Stimulated activated CD4-positive, alpha-beta T cell treated with anti-CD3 and anti-CD28 coated beads, Interleukin-12 subunit alpha, Interleukin-12 subunit beta, amount 100 ng/mL, for 48 hours (primary cell): Measurements from ENCODE around the gene CDH4.
"Not testable (repeated sequence)": the region's sequence is repeated elsewhere in the genome, so short reads cannot be mapped to it uniquely, and the experiment has no call there.

ENCODE experiments used
- DNase-seq, 3 donors: peaks; one replicate each; pipeline ENCODE4 v3.0.0-alpha.2; 2020; ENCODE audit warnings: low read depth in 2 of 3, low spot score in 1 of 3

CDH4 gene

DNA sequence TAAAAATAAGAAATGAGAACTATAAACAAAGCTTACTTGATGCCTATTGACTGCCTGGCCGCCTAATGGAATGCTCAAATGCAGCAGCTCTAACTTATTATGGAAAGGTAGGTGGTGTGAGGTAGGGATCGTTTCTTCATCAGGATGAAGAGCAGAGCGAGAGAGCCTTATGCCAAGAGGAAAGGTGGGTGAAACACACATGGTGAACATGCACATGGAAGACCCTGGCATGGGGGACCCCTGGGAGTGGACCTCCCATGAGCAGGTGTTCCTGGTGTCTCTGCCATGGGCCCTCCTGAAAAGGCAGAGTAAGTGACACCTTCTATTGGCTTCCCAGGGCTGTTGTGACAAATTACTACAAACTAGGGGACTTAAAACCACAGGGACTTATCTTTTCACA, 130.1 kb downstream of the CDH4 start:
- no peak for DNase-seq

- no peak for DNase-seq
These were observed 133.2 kb downstream of the CDH4 start for GRCh38 chr20:61385296-61385695.

DNA sequence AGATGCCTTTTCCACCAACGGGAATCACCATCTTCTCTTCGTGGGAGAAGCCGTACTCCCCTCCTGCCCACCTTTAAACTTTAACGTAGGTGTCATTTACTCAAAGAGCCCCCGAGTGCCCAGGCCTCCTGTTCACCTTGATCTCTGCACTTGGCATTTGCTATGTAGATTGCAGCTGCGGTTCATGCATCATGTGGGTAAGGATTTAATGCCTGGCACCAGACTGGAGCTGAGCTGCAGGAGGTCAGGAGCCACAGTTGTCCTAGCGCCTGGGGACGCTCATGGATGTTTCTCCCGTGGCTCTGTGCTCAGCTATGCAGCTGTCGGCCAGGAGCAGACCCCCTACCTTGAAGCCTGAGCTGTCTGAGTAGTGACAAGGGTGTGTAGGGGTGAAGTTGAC, 133.7 kb downstream of the CDH4 start:
- no peak for DNase-seq

GRCh38 chr20:61387204-61387953, 135.3 kb downstream of the CDH4 start:
- DNase-seq, result peak in 1 of 3 donors; percentile 4

- DNase-seq, result no peak
These were observed 135.9 kb downstream of the CDH4 start for GRCh38 chr20:61387954-61388348.

DNA sequence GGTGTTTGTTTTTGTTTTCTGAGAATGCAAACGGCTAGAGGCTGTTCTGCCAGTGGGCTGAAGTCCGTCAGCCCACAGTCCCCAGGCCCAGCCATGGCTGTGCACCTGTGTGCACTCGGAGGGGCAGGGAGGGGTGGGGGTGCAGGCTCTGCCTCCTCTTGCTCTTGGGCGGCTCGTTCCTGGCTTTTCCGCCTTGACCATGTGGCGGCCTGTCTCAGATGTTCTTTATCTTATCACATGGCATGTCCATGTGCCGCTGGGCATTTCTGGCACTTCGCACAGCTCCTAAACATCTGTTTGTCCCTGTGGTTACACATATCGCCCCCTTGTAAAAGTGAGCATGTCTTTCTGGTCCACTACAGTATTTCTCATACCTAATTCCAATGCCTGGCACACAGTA, 137.0 kb downstream of the CDH4 start:
- DNase-seq, result no peak

DNA sequence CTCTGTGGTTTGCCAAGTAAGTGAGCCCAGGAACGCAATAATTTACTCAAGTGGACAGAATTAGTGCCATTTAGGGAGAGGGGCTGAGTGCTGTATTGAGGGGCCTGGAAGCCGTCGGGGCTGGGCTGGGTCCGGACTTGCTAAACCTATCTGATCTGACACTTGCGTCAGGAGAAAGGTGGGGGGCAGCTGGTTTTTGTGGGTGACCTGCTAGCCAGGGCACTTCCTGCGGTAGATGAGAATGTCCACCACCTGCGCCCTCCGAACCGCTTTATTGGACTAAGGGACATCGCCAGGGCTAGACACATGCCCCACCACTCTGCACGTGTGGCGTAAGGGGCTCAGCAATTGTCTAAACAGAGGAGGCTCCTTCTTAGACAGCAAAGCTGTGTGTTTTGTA, 139.1 kb downstream of the CDH4 start:
- DNase-seq, result no peak

- no peak for DNase-seq
These were observed 139.9 kb downstream of the CDH4 start for GRCh38 chr20:61391812-61392520.

DNA sequence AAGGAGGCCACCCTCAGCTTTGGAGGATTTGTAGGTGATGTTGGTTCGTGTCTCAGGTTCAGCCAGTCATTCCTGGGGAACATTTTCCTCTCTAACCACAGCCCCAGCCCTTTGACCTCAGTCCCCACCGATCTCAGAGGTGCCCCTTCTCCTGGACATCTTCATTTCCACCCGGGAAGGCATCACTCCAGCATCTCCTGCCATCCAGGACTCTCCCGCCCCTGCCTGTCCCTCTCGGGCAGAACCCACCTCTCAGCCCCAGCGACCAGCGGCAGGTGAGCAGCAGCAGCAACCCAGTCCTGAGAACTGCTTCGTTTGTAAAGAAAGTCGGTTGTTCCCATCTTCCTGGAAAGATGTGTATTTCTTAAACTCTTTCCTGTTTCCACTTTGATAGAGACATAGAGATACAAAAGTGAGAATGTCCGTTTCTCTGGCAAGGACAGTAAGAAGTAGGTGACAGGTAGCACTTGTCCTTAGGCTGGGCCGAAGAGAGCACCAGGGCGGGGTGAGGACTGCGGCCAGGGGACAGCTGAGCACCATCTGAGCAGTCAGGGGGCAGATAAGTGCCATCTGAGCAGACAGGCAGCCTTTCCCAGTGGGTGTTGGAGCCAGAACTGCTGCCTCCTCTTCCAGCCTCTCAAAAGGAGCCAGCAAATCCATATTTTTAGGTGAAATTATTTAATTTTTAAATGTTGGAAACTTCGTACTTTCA, 142.2 kb downstream of the CDH4 start:
- no peak for DNase-seq

DNA sequence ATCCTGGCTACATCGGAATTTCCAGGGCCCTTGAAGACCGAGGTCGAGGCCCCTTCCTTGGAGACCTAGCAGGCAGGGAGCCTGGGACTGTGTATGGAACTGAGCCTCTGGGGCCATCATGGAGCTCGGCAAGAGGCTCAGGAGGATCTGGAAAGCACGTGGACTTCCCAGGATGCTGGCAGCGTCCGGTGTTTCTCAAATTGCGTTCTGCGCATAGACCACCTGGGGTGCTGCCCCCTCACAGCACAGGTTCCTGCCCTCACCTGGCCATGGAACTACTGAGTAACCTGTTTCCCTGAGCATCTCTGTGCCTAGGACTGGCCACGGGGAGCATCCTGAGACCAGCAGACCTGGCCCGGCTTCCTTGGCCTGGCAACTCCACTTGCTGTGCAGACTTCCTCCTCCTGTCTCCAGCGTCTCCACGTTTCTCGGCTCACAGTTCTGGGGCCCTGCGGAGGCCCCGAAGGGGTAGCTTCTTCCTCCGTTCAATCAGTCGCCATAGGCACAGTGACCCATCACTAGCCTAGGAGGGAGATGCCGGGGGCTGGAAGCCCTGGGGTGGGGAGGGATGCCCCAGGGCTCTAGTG, 144.3 kb downstream of the CDH4 start:
- DNase-seq, result no peak

GRCh38 chr20:61397146-61397545, 145.1 kb downstream of the CDH4 start:
- DNase-seq, result no peak

GRCh38 chr20:61397790-61398189, 145.7 kb downstream of the CDH4 start:
- DNase-seq, result no peak

- DNase-seq, result no peak
These were observed 147.4 kb downstream of the CDH4 start for GRCh38 chr20:61399433-61399832.

- DNase-seq, result no peak
These were observed 148.4 kb downstream of the CDH4 start for GRCh38 chr20:61400499-61400898.

GRCh38 chr20:61404303-61404702, 152.2 kb downstream of the CDH4 start:
- DNase-seq, result no peak

DNA sequence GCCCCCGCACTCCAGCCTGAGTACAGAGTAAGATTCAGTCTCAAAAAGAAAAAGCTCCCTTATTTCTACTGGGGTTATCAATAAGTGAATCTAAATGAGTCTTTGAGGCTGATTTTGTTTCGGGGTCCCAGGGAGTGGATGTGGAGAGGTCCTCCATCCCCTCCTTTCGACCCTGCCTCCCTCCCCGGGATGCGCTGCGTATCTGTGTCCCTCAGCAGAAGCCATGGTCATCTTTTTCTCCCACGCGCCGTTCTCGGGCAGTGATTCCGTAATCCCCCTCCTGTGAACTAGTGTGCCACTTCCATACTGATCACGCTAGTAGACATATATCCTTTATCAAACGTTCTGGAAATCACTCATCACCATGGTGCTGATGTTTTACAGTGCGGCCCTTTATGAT, 152.9 kb downstream of the CDH4 start:
- no peak for DNase-seq

- DNase-seq, result not testable (repeated sequence)
These were observed 154.7 kb downstream of the CDH4 start for GRCh38 chr20:61406773-61407172.

- no peak for DNase-seq
These were observed 155.5 kb downstream of the CDH4 start for GRCh38 chr20:61407561-61407960.

- DNase-seq, result no peak
These were observed 157.1 kb downstream of the CDH4 start for GRCh38 chr20:61408951-61409740.

GRCh38 chr20:61411743-61412142, 159.7 kb downstream of the CDH4 start:
- DNase-seq, result no peak

GRCh38 chr20:61413752-61414151, 161.7 kb downstream of the CDH4 start:
- DNase-seq, result no peak
